Measurements from ENCODE around the gene CHN2. TPM values are rescaled to one million over a fixed set of nuclear protein-coding genes. Genes with fewer than 3 reads are reported as not detected.

Gene CHN2
- total RNA-seq, result 36.1 TPM
- long read RNA-seq, transcript CHN2-201 (13 exons, 3,530 nt), result major isoform, 5 of 41 reads
- long read RNA-seq, partial matches to known transcripts, result 3 of 41 reads
- long read RNA-seq, other reads (novel, unspliced or antisense), result 32 of 41 reads

- TF ChIP-seq CTCF (IDR thresholded peaks at IDR 0.05; ENCODE audit: borderline replicate concordance), result peak; percentile 16
- H3K4me1 ChIP-seq, result peaks cover 46% of the 10 kb centered on the region
Observed at GRCh38 chr7:29194594-29195427, at the start of gene CHN2. TSS of gene CHN2 (plus strand) at chr7:29194775.

GRCh38 chr7:29145553-29146056 is 49.0 kb upstream of the CHN2 start:
- no peaks in the 10 kb centered on the region for H3K9me3 ChIP-seq (replicated peaks)
- no peak for DNase-seq
- intact Hi-C loops (cut with micrococcal nuclease), result no loop called here
- TF ChIP-seq CTCF (IDR thresholded peaks at IDR 0.05; ENCODE audit: borderline replicate concordance), result no peak
- H3K27ac ChIP-seq (replicated peaks), result peak overlapping the region; percentile 86
- H3K27me3 ChIP-seq (ENCODE audit: low read depth), result peaks cover 33% of the 10 kb centered on the region
- peak overlapping the region; percentile 68 for H3K4me3 ChIP-seq
- H3K4me1 ChIP-seq, result peaks cover 38% of the 10 kb centered on the region
- H3K36me3 ChIP-seq, result peaks cover 3% of the 10 kb centered on the region

More at GRCh38 chr7:29194594-29195427, at the start of gene CHN2:
- no peaks in the 10 kb centered on the region for H3K9me3 ChIP-seq (replicated peaks)
- H3K36me3 ChIP-seq, result no peaks in the 10 kb centered on the region
- DNase-seq, result peak; percentile 51
- H3K27ac ChIP-seq (replicated peaks), result peak within 1 kb of the TSS; percentile 18
- intact Hi-C loops (cut with micrococcal nuclease), result no loop called here
- peaks cover 38% of the 10 kb centered on the region for H3K27me3 ChIP-seq (ENCODE audit: low read depth)
- peak within 1 kb of the TSS; percentile 79 for H3K4me3 ChIP-seq

GRCh38 chr7:29146057-29146706 is 48.4 kb upstream of the CHN2 start, which contains the start of gene CPVL:
TSS of gene CPVL (minus strand) at chr7:29146537. CDS start at chr7:29121061, 25,476 bp downstream.
- Histone ChIP-seq H3K9me3 (replicated peaks) (no peaks in the 10 kb centered on the region), H3K4me3 (peak within 1 kb of the TSS; percentile 68), H3K4me1 (peaks cover 38% of the 10 kb centered on the region), H3K36me3 (peaks cover 3% of the 10 kb centered on the region), H3K27me3 (ENCODE audit: low read depth) (peaks cover 33% of the 10 kb centered on the region), H3K27ac (replicated peaks) (peak within 1 kb of the TSS; percentile 86)
- intact Hi-C loops (cut with micrococcal nuclease), result no loop called here
- TF ChIP-seq CTCF (IDR thresholded peaks at IDR 0.05; ENCODE audit: borderline replicate concordance), result no peak
- DNase-seq, result peak; percentile 70

GRCh38 chr7:29146888-29147609 is 47.5 kb upstream of the CHN2 start:
- H3K27me3 ChIP-seq (ENCODE audit: low read depth), result peaks cover 33% of the 10 kb centered on the region
- TF ChIP-seq CTCF (IDR thresholded peaks at IDR 0.05; ENCODE audit: borderline replicate concordance), result peak; percentile 20
- peak overlapping the region; percentile 86 for H3K27ac ChIP-seq (replicated peaks)
- no peaks in the 10 kb centered on the region for H3K9me3 ChIP-seq (replicated peaks)
- intact Hi-C loops (cut with micrococcal nuclease), result no loop called here
- H3K4me3 ChIP-seq, result peak overlapping the region; percentile 68
- H3K4me1 ChIP-seq, result peaks cover 38% of the 10 kb centered on the region
- H3K36me3 ChIP-seq, result peaks cover 3% of the 10 kb centered on the region
- peak; percentile 69 for DNase-seq

- H3K9me3 ChIP-seq (replicated peaks), result no peaks in the 10 kb centered on the region
- peaks cover 3% of the 10 kb centered on the region for H3K36me3 ChIP-seq
- H3K27me3 ChIP-seq (ENCODE audit: low read depth), result peaks cover 33% of the 10 kb centered on the region
- H3K4me3 ChIP-seq, result peak overlapping the region; percentile 68
- H3K4me1 ChIP-seq, result peaks cover 38% of the 10 kb centered on the region
- H3K27ac ChIP-seq (replicated peaks), result peak overlapping the region; percentile 86
- TF ChIP-seq CTCF (IDR thresholded peaks at IDR 0.05; ENCODE audit: borderline replicate concordance), result no peak
- peak; percentile 31 for DNase-seq
- intact Hi-C loops (cut with micrococcal nuclease), result no loop called here
Observed at GRCh38 chr7:29147821-29148220, 46.8 kb upstream of the CHN2 start.
